GM12874 (cell line): Measurements from ENCODE around the gene TINCR.

ENCODE experiments used
- CTCF ChIP-seq: IDR thresholded peaks from 2 replicates; pipeline ENCODE4 v1.5.1; 2011; ENCODE audit warnings: low read depth, mild to moderate bottlenecking, control low read depth, low read length, moderate library complexity; ENCODE audit not compliant: insufficient read depth

Gene TINCR

GRCh38 chr19:5567360-5567969 lies at the start of gene TINCR:
Gene TINCR, minus strand, starts transcription at chr19:5567953.
- no peak for TF ChIP-seq CTCF

GRCh38 chr19:5617080-5617479 lies 49.3 kb upstream of the TINCR start:
- TF ChIP-seq CTCF = no peak

GRCh38 chr19:5615756-5616327 lies 48.1 kb upstream of the TINCR start:
- no peak for TF ChIP-seq CTCF

GRCh38 chr19:5612891-5613865 lies 45.4 kb upstream of the TINCR start:
- no peak for TF ChIP-seq CTCF

- TF ChIP-seq CTCF = no peak
Observed at GRCh38 chr19:5609881-5610448, 42.2 kb upstream of the TINCR start.

GRCh38 chr19:5608291-5608690 lies 40.5 kb upstream of the TINCR start:
- no peak for TF ChIP-seq CTCF
